Activated CD4-positive, alpha-beta T cell treated with anti-CD3 and anti-CD28 coated beads, Interleukin-2, Interleukin-4, amounts not matched to agents 100 ng/mL and 50 ng/mL, durations not matched to agents 16 hours and 8 hours (primary cell): ENCODE measurements around the gene EIF3I.
A peak's percentile ranks its signal among the peaks of the same experiment; 100 is the strongest.

ENCODE experiments used
- DNase-seq: peaks from one replicate; pipeline ENCODE4 v3.0.0-alpha.2; 2020; ENCODE audit warnings: low spot score

EIF3I gene

DNA sequence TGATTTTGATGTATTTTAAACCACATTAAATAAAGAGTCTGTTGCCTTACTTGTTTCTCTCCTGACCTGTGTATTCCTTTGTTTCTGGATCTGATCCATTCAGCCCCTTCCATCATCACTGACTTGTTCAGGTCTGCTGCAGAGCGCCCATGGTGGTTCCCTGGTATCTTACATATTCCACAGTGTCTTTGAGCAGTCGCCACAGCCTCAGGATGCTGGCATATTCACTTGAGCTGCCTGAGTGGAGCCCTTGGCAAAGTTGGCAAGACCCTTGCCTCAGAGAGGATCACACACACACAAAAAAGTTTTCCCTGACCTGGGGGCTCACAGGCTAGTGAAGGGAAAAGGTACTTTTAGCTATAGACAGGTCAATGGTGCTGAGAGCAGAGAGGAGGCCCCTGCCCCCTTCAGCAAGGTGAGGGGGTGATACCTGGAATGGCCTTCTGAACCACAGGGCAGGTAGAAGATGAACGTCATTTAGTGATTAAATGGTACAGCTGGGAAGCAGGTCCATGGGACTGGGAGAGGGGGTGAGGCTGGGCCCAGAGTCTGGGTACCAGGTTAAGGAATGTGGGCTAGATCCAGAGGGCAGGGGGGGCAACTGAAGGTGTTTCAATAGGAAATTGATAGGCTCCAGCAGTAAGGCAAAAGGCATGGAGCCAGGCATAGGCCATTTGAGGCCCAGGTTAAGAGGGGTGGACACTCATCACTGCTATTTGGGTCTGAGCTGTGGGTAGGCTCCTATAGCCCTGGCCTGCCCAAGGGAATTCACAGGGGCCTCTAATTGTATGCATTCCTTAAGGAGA, 23.8 kb upstream of the EIF3I start:
- DNase-seq: no peak

DNA sequence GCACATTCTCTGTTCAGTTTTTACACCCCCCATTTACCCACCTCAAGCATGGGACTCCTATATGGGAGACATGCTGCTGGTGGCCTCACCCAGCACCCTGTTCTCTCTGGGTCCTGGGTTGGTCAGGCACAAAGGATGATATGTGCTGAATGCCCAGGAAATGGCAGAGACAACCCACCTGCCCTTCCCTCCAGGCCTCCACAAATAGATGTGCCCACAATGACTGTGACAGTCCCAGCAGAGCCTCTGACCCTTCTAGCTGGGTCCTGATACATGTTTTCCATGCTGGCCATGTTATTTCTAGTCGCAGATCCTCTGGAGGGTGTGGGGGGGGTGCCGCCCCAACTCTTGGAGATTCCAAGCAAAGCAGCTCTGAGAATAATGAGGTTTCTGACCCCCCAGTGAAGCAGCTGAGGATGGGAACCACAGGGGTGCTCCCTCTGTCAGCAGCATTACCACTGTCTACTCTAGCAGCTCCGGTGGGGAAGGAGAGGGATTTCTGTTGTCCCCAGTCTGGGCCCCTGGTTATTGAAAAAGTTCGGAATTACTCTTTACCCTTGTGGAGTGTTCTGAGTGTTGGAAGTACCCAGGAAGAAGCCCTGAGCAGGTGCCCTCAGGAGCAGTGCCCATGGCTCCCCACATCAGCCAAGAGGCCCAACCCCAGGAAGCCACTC, 23.0 kb upstream of the EIF3I start:
- DNase-seq: no peak

DNA sequence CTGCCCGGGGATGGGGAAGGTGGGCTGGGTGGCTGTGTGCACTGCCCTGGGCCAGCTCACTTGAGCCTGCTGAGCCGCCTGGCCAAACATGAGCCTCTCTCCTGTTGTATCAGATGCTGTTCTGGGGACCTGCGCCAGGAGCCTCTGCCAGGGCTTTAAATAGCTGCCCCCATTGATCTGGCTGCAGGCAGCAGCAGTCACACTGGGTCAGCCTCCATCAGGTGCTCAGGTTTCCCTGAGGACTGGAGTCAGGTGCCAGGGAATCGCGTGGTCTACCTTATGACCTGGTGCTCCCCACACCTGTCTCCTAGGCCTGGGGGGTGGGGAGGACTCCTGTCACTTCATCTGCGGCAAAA, 22.5 kb upstream of the EIF3I start:
- no peak for DNase-seq

DNA sequence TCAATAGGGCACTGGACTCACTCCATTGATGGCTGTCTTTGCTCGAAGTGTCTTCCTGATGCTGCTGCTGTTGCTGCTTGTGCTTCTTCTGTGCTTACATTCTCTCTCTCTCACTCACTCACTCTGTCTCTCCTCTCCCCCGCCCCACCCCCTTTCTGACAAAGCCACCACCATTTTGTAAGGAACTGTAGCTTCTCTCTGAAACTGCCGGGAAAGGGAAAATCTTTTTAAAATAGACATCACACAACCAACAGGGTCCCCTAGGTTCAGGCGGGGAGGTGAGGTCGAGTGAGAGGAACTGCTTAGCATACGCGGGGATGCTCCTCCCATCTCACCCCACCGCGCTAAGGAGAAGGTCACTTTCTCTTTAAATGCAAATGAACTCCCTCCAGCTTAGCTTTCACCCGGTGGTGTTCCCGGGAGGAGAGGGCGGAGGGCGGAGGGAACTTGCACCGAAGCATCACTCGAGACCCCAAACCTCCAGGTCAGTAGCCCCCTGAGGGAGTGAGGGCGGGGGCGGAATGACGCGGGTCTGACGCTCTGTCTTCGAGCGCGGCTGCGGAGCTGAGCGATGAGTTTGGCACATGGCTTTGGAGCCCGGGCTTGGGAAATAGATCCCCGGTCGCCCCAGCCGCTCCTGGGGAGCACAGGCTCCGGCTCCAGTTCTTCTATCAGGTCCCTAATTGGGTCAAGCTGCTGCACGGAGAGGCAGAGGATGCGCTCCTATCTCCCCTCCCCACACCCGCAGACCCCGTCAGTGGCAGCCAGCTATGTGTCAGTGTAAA, 21.8 kb upstream of the EIF3I start, which contains the start of gene CCDC28B:
Gene CCDC28B, plus strand, starts transcription at position 370 of the 785 bp plus-strand sequence. CDS start 1,341 bp downstream, outside the sequence.
- DNase-seq: peak; percentile 39

DNA sequence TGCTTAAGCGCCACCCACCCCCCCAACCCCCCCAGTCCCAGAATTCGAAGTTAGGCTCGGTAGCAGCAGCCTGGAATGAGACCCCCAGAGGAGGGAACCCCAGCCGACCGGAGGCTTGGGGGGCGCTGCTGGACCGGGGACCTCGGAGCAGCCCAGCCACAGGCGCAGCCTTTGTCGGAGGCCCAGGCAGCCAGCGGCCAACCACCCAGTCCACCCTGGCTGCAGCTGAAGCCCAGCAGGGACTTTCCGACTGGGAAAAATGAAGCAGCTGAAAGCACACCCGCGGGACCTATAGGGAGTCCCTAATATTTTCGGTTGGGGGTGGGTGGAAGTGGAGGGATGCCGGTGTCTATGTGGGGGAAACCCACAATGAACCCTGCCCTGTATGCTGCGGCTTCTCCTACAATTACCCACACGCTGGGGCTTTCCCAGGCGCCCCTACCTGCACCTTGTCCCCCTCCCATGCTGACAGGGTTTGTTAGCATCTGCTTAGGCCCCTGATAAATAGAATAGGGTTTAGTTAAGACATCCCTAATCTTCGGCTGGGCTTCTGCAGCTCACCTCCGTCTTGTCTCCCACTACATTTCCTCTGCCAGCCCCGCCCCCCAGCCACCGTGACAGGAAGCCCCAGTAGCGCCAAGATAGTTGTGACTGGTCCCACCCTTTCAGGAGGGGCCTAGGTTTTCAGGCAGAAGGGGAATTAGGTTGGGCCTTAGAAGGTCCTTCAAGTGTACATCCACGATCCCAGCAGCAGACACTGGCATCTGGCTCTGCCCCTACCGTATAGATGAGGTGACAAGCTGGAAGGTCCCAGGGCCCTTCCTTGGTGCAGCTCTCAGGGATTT, 21.0 kb upstream of the EIF3I start:
- DNase-seq: peak; percentile 74

DNA sequence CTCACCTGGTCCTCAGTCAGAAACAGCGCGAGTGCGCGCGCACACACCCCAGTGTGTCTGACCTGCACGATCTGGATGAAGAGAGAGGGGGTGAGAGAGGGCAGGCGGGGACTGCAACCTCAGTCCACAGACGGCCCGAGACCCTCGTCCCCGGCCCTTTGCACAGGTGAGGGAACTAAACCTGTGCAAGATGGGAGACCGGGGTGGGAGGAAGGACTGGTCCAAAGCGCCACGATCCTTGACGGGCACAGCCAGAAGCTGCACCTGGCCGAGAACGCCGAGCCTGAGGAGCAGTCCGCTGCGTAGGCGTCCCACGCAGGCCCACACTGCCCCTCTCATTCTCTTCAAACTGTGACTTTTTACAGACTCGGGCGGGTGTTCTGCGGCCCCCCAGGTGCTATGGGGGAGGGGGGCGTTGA, 17.3 kb upstream of the EIF3I start:
- DNase-seq: no peak

DNA sequence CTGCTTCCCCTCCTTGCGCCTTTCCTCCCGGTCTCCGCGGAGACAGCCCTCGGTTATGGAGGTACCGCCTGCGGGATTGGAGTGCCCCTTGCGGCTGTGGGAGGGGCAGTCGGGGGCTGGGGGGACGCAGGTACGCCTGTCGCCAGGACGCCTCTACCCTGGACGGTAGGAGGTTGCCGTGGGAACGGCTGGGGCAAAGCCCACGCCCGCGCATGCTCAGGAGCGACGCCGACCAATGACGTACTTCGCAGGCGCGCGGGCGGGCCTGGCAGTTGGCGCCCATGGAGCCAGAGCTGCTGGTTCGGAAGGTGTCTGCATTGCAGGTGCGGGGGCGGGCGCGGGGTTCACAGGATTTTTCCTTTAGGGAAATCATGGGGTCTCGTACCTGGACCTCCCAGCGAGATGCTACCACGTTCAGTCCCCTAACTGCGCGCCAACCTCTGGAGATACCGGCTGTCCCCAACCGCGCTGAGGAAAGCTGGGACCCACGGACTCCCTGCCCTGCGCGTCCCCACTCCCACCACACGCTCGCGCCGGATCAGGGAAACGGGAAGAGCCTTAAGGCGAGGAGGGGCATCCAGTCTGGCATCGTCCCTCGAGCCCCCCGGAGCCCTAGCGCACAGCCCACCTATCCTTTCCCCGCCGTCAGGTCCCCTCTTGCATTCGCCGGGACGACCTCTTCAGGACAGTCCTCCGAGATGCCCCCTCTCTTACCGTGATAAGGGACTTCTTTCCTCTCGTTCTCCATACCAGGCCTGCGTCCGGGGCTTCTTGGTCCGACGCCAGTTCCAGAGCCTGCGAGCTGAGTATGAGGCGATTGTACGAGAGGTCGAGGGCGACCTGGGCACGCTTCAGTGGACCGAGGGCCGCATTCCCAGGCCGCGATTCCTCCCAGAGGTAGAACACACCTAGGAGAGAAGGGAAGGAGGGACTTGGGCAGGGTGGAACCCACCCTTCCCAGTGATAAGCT, 16.5 kb upstream of the EIF3I start, which contains the start of gene IQCC:
Gene IQCC, plus strand, starts transcription at position 271 of the 970 bp plus-strand sequence. Its CDS starts 11 bp downstream, at position 282.
- peak; percentile 88 for DNase-seq

DNA sequence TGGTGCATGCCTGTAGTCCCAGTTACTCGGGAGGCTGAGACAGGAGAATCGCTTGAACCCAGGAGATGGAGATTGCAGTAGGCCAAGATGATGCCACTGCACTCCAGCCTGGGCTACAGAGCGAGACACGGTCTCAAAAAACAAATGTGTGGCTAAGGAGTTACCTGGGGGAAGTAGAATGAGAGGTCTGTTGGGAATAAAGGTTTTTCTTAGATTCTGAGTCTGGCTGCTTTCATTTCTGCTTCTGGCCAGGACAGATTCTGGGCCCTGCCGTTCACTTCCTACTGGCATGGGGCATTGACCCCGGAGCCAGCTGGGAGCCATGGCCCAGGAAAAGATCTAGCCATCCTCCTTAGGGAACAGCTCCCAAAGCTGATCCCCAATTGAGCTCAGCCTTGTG, 13.7 kb upstream of the EIF3I start:
- no peak for DNase-seq

DNA sequence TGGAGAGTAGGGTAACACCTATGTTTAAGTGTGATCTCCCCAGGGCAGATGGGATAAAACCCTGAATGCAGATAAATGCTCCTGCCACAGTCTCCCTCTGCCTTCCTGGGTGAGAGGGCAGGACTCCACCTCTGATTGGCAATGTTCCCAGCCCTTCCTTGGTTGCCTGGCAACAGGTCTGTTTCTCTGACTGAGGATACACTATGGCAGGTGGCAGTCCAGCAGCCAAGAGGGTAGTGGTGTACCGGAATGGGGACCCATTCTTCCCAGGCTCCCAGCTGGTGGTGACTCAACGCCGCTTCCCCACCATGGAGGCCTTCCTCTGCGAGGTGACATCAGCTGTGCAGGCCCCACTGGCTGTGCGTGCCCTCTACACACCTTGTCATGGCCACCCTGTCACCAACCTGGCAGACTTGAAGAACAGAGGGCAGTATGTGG, 13.3 kb upstream of the EIF3I start, which contains the start of gene DCDC2B:
Gene DCDC2B, plus strand, starts transcription at position 199 of the 438 bp plus-strand sequence. Its CDS starts 5 bp downstream, at position 204.
- no peak for DNase-seq

DNA sequence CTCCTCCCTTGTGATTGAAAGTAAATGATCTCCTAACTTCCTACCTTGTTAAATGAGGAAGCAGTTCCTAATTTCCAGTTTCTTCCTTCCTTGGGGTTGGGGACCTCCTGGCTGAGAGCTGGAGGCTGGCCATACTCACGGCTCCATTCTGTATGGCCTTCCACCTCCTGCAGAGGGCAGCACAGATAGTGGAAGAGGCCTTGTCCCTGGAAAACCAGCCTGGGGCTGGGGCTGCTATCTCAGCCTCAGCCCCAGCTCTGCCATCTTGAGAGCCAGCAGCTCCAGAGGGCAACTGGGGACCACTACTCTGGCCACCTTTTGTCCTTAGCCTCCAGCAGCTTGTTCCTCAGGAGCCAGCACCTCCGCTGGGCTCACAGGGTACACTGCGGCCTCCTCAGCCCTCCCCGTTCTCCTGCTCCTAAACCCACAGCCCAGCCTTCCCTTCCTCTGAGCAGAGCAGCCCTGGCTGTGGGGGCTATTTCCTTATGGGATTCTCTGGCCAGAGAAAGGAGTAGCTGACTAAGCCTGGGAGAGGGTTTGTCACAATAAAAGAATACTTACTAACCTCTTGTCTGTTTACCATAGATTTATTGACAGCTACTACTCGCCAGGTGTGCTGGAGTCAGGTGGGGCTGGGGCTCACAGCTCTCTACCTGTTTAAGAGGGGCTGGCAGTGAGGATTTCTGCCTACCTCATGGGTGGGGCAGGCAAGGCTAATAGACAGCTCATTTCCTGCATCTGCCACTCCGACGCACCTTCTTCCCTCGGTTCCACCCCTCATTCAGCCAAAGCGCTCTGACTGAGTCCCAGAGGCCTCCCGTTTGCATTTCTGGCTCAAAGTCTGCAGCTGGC, 6.4 kb upstream of the EIF3I start:
- DNase-seq: peak; percentile 58

DNA sequence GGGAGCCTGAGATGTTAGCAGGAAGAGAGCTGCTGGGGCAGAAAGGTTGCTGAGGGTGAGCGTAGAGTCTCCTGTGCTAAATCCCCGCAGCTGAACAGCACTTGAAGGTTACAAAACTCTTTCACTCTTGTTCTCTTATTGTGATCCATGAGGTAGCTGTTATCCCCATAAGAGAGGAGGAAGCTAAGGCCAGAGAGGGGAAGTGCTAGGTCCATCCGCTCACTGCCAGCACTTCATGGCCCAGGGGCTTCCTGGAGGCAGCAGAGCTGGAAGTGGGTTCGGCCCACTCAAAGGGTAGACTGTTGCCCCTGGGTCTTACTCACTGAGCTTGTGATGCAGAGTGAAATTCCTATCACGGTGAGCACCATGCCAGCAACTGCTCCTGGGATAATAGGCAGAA, 5.6 kb upstream of the EIF3I start:
- no peak for DNase-seq

DNA sequence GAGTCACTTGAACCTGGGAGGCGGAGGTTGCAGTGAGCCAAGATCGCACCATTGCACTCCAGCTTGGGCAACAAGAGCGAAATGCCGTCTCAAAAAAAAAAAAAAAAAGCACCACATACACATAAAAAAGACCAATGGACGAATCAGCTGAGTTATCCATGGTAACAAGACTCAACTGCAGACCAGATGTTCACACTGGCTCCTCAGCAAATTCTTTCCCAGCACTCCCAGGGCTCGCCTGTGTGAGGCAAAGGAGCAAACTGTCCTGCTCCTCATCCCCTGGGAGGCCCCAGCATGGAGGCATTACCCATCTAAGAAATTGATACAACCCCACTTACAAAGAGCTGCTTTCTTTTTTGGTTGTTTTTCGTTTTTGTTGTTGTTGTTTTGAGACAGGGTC, 3.2 kb upstream of the EIF3I start:
- no peak for DNase-seq

DNA sequence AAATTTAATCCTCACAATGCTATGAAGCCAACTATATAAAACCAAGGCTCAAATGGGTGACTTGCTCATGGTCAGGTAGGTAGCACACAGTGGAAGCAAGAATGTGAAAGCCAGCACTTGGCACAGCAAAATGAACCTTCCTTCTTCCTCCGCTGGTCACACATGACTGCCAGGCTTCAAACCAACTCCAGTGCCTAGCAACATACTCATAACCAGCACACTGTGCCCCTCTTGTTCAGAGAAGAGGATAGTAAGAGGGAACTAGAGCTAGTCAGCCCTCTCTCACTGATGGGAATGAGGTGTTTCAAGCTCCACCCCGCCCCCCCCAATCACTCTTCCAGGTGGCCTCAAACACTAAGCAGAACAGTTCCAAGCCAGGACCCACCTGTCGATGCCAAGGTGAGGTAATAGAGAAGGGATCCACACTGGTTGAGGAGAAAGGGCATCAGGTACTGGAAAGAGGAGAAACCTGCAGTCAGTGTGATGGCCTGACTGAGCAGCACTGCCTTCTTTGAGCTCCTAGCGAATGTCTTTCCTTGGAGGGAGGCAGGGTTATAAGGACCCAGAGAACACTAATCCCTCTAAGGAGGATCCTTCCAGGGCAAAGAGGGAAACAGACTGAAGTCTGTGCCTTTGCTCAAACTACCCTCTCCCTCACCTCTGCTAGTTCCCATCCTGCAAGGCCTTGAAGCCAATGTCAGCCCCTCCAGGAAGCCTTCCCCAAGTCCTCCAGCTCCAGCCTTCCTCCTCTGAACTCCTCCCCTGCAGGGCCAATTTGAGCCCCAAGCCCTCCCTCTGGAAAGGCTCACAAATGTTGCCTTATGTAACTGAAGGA, 1.2 kb upstream of the EIF3I start:
- DNase-seq: no peak

DNA sequence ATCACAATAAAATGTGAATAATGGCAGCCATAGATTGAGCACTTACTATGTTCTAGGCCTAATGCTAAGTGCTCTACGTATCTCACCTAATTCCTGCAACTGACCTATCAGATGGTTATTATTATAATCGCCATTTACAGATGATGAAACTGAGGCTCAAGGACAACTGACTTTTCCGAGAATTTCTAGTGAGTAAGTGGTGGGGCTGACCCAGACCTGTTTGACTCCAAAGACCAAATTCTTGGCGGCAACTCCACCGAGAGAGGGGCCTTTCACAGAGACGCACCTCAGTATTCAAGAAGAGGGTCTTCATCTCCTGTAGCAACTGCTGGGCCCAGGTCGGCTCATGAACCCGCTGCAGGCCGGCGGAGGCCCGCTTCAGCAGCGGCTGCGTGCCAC, 627 bp upstream of the EIF3I start:
- DNase-seq: no peak

DNA sequence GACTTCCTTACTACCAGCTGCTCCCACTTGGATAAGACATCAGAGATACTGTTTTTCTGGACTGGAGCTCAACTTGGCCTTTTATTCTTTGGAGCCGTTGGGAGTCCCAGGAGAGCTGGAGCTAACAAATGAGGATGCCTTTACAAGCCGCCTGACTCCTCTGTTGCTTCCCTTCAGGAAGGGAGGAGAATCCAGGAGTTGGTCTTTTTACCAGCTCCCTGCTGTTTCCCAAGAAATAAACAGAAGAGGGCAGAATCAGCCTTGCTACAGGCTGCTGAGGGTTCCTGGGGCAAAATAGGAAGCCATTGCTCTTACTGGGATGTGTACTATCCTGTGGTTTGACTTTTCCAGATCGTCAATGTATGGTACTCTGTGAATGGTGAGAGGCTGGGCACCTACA, 1.5 kb downstream of the EIF3I start:
- DNase-seq: no peak

DNA sequence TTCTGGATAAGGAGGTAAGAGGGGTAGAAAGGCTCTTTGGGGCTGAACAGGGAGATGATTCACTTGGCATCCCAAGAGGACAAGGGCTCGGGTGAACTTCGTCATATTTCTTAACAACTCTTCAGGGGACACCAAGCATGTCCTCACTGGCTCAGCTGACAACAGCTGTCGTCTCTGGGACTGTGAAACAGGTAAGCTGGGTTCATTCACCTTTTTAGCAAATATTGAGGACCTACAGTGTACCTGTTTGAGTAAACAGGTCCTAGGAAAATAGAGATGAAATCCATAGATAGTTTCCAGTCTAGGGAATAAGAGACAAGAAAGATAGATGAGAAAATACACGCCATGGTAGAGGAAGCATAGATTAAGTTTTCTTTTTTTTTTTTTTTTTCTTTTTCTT, 2.1 kb downstream of the EIF3I start:
- no peak for DNase-seq

DNA sequence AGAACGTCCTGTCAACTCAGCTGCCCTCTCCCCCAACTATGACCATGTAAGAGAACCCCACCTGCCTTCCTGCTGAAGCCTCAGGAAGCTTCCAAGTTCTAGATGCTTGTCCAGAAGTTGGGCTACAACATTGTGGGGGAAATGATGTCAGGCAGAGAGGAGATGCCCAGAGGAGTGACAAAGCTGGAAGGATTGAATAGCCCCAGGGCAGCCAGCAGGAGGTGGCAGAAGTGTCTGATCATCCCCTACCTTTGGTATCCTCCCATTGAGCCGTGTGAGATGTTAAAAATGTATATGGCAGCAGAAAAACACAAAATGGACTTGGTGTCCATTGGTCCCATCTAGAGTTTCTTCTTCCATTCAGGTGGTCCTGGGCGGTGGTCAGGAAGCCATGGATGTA, 6.6 kb downstream of the EIF3I start:
- DNase-seq: no peak

DNA sequence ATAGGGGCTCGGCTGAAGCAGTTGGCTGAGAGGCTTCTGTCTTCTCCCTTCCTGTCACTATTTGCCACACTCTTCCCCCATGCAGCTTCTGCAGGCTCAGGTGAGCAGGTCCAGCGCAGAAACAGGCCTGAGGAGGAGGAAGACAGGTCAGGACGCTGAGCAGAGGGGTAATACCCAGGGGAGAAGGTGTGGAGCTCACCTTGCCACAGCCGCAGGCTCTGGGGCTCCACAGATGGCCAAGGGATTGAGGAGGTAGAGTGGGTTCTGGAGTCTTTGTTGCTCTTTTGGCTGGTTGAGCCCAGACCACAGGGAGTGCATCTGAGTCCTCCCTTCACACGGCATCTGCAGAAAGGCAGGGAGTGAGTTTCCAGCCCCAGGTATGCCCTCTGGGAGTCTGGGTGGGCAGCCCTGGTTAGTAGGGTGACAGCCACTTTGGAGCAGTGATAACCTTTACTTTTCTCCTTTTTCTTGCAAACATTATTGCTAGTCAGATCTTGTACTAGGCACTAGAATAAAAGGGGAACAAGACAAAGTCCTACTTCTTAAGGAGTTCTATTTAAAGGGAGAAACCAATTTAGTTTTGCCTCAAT, 9.7 kb downstream of the EIF3I start:
- DNase-seq: no peak
